Fibroblast of mammary gland (primary cell): ENCODE data around the gene SGTB.

Source experiments
- DNase-seq: peaks from one replicate; pipeline ENCODE4 v3.0.0-alpha.2; 2010; ENCODE audit warnings: low read depth
- H3K4me3 ChIP-seq: 2 replicates; pipeline ENCODE4 v1.5.1; 2011; ENCODE audit warnings: low read depth, mild to moderate bottlenecking, low read length, moderate library complexity; ENCODE audit not compliant: control insufficient read depth
- TF ChIP-seq, protein P1 (sequence below): conservative IDR thresholded peaks from 2 replicates; pipeline ENCODE4 v1.5.1; 2011; ENCODE audit warnings: low read depth, low read length, inconsistent platforms; ENCODE audit not compliant: control insufficient read depth, insufficient read depth

Gene SGTB

DNA sequence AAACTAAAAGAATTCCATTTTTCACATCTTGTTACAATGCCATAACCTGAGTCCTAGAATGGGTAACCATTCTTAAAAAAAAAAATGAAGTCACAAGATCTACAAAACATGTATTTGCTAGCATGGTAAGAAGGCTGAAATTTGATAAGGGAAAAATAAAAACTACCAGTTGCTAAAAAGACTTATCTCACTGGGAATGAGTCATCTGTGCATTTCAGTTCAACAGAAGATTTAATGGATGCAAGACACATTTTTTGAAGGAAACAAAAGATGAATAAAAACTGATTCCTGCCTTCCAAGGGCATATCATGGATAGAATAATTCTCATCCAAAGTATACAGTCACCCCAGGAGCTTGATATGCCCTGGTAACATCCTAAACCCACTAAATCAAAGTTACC, 47.2 kb downstream of the SGTB start:
- no peak overlapping the region for H3K4me3 ChIP-seq
- TF ChIP-seq, protein P1, sequence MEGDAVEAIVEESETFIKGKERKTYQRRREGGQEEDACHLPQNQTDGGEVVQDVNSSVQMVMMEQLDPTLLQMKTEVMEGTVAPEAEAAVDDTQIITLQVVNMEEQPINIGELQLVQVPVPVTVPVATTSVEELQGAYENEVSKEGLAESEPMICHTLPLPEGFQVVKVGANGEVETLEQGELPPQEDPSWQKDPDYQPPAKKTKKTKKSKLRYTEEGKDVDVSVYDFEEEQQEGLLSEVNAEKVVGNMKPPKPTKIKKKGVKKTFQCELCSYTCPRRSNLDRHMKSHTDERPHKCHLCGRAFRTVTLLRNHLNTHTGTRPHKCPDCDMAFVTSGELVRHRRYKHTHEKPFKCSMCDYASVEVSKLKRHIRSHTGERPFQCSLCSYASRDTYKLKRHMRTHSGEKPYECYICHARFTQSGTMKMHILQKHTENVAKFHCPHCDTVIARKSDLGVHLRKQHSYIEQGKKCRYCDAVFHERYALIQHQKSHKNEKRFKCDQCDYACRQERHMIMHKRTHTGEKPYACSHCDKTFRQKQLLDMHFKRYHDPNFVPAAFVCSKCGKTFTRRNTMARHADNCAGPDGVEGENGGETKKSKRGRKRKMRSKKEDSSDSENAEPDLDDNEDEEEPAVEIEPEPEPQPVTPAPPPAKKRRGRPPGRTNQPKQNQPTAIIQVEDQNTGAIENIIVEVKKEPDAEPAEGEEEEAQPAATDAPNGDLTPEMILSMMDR = no peak
- peak; percentile 30 for DNase-seq

DNA sequence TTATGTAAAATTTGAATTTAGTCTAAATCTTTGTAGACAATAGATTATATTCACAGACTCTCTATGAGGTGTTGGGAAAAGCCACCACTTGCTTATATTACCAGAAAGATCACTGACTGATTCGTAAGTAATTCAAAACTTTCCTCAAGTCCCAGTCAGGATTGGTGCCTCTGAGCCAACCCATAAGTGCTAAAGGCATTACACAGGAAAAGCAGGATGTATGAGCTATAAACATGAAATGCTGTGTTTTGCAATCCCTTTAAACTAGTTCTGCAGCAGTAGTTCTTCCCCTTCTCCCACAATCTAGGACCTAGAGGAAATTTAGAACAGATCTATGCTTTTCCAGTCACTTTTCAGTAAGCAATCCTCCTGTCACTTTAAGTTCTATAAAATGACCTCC, 49.1 kb downstream of the SGTB start:
- DNase-seq = peak; percentile 72
- TF ChIP-seq, protein P1 = no peak
- H3K4me3 ChIP-seq = no peak overlapping the region

DNA sequence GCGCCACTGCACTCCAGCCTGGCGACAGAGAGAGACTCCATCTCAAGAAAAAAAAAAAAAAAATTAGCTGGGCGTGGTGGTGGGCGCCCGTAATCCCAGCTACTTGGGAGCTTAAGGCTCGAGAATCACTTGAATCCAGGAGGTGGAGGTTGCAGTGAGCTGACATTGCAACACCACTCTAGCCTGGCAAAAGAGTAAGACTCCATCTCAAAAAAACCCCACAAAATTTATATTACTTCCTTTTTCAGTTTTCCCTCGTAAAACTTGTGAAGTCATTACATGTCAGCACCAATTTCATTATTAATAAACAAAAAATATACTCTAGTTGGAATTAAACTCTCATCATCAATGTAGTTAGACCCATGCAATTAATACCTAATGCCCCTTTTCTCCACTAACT, 53.2 kb downstream of the SGTB start:
- no peak for DNase-seq
- TF ChIP-seq, protein P1 = no peak
- no peak overlapping the region for H3K4me3 ChIP-seq

DNA sequence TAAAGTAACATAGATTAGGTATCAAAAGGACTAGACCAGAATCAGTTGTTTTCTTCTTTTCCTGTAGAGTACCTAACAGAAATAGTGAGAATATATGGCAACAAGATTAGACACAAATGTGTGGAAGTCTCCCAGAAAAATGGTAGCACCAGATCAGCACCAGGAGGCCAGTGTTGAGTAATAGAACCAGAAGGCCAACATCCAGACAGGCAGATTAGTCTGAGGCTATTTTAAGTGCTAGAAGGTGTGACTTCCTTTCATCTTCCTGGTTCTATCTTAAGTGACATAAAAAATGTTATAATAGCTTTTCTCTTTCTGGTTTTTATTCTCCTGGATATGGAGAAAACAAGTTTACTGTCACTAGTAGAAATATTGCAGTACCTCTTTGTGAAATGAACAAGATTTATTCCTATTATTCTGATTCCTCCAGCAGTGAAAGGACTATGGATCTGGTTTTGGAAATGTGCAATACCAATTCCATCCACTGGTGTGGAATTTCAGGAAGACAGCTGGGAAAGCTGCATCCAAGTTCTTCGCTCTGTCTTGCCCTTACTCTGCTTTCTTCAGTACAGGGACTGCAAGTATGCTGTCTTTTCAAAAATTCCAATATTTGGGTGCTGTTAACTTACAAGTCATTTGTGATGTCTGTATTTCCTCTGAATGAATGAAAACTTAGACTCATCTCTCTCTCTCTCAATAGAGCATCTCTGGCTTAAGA, 57.9 kb downstream of the SGTB start:
- DNase-seq = peak; percentile 28
- TF ChIP-seq, protein P1 = peak; percentile 55
- no peak overlapping the region for H3K4me3 ChIP-seq

DNA sequence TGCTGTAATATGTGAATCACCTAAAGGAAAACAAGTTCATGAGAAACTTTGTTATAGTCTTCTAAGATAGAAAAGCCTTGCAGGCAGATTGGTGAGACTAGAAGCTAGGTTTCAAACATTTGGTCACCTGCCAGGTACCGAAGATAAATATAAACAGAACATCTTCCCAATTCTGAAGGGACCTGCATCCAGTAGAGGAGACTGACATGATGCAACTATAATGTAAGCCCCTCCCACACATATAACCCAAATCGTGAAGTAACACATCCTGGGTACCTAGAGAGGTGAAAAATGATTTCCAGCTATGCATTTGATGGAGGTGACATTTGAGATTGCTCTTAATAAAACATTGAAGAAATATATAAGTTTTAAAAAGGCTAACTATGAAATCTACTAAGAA, 67.2 kb downstream of the SGTB start:
- no peak for DNase-seq
- no peak overlapping the region for H3K4me3 ChIP-seq
- TF ChIP-seq, protein P1 = no peak

DNA sequence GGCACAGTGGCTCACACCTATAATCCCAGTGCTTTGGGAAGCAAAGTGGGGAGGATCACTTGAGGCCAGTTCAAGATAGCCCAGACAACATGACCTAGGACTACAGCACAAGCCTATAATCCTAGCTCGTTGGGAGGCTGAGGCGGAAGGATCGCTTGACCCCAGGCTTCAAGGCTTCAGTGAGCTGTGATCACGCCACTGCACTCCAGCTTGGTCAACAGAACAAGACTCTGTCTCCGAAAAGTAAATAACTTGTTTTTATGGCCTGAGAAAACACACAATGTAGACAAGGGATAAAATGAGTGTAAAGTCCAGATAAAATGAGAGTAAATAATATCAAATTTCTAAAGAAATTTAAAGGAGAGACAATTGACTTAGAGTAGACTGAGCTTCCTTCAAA, 70.8 kb downstream of the SGTB start:
- DNase-seq = no peak
- TF ChIP-seq, protein P1 = no peak
- no peak overlapping the region for H3K4me3 ChIP-seq

DNA sequence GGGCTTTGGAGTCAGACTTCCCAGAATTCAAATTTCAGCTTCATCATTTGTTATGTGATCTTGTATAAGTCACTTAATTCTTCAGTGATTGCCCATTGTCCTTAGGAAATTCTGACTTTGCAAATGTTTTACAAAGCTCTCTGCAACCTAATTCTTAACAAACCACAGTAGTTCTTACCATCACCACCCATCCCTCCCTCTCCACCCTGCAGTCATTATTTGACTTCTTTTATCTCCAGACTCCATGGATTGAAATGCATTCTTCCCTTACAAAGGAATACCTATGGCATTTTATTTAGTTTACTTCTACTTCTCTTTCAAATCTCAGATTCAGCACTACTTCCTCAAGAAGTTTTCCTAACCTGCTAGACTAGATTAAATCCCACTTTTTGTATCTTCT, 74.0 kb downstream of the SGTB start:
- DNase-seq = no peak
- TF ChIP-seq, protein P1 = no peak
- H3K4me3 ChIP-seq = no peak overlapping the region
